Erythroblast (primary cell): ENCODE measurements around the gene TRAPPC14.

Experiments used
- GATA1 ChIP-seq: IDR thresholded peaks from 2 replicates; pipeline ENCODE4 v1.6.1; 2011; ENCODE audit warnings: low read depth, mild to moderate bottlenecking, control low read depth, low read length, moderate library complexity
- POLR2A ChIP-seq: IDR thresholded peaks from 2 replicates; pipeline ENCODE4 v1.6.1; 2011; ENCODE audit warnings: mild to moderate bottlenecking, low read length

- TF ChIP-seq POLR2A (no peak), GATA1 (no peak)
Measured at GRCh38 chr7:100119970-100120732, 38.4 kb downstream of the TRAPPC14 start.
